IPS-NIHi11 (cell line): ENCODE data around the gene CIC.

ENCODE experiments used
- DNase-seq: peaks from one replicate; pipeline ENCODE4 v3.0.0; 2012; ENCODE audit warnings: mixed read lengths, low spot score

Gene CIC

GRCh38 chr19:42277821-42278451 is 8.9 kb downstream of the CIC start:
- no peak for DNase-seq

GRCh38 chr19:42278452-42279154 is 9.6 kb downstream of the CIC start:
- DNase-seq: no peak

GRCh38 chr19:42279155-42279901 is 10.3 kb downstream of the CIC start:
- no peak for DNase-seq

GRCh38 chr19:42279902-42280814 is 11.1 kb downstream of the CIC start:
- peak; percentile 93 for DNase-seq

- DNase-seq: no peak
These were observed 11.7 kb downstream of the CIC start for GRCh38 chr19:42280815-42281145.

- DNase-seq: no peak
These were observed 12.2 kb downstream of the CIC start for GRCh38 chr19:42281146-42281826.

- DNase-seq: peak; percentile 56
These were observed 13.0 kb downstream of the CIC start for GRCh38 chr19:42281827-42282762.

GRCh38 chr19:42282819-42283187 is 13.8 kb downstream of the CIC start:
- DNase-seq: no peak

GRCh38 chr19:42283188-42284065 is 14.4 kb downstream of the CIC start:
- peak; percentile 95 for DNase-seq

- peak; percentile 88 for DNase-seq
These were observed 15.0 kb downstream of the CIC start for GRCh38 chr19:42284066-42284501.

- no peak for DNase-seq
These were observed 15.7 kb downstream of the CIC start for GRCh38 chr19:42284591-42285341.

GRCh38 chr19:42285541-42285941 is 16.5 kb downstream of the CIC start:
- no peak for DNase-seq

GRCh38 chr19:42285988-42286348 is 16.9 kb downstream of the CIC start:
- no peak for DNase-seq

GRCh38 chr19:42286349-42287016 is 17.4 kb downstream of the CIC start:
- no peak for DNase-seq

GRCh38 chr19:42287017-42287826 is 18.2 kb downstream of the CIC start:
- no peak for DNase-seq

GRCh38 chr19:42287827-42288107 is 18.7 kb downstream of the CIC start:
- no peak for DNase-seq

GRCh38 chr19:42288387-42288786 is 19.3 kb downstream of the CIC start:
- no peak for DNase-seq
